Left ventricle myocardium inferior (tissue), 1 donor: ENCODE measurements around the gene RASGRP4. TPM values are rescaled to one million over a fixed set of nuclear protein-coding genes. Genes with fewer than 3 reads are reported as not detected.

Source experiments
- DNase-seq: peaks from one replicate; pipeline ENCODE4 v3.0.0-alpha.2; 2020
- H3K27ac ChIP-seq: fragments of 200-600 bp; replicated peaks from 2 replicates; pipeline ENCODE4 v1.8.0; 2021
- H3K27me3 ChIP-seq: fragments of 200-600 bp; 2 replicates; pipeline ENCODE4 v1.8.0; 2021; ENCODE audit warnings: low read depth
- H3K36me3 ChIP-seq: fragments of 200-600 bp; 2 replicates; pipeline ENCODE4 v1.8.0; 2021
- H3K4me1 ChIP-seq: fragments of 200-600 bp; 2 replicates; pipeline ENCODE4 v1.8.0; 2021
- H3K4me3 ChIP-seq: fragments of 200-600 bp; 2 replicates; pipeline ENCODE4 v1.8.0; 2021; ENCODE audit warnings: mild to moderate bottlenecking, moderate library complexity
- H3K9me3 ChIP-seq: fragments of 200-600 bp; replicated peaks from 2 replicates; pipeline ENCODE4 v1.8.0; 2021
- intact Hi-C: fragments of 100-400 bp; cut with micrococcal nuclease; formaldehyde crosslinking; loops from one replicate; pipeline ENCODE4 v1.11.0; 2022
- total RNA-seq: library from RNA; stranded (reverse); fragmentation: NEBNext Ultra II Directional; extraction: Animal tissue kit (Norgen Biotek cat#: 25700); gene quantifications from one replicate; pipeline ENCODE4 v1.2.1, GENCODE V29; 2021
- TF ChIP-seq, protein P1 (sequence below): fragments of 200-600 bp; IDR thresholded peaks from 2 replicates; pipeline ENCODE4 v1.8.0; 2021; ENCODE audit warnings: antibody characterized with exemption, mild to moderate bottlenecking, borderline replicate concordance
- donor health status: DM: no; HTN: yes; CAD: no; lungs with severe emphysema.

Gene RASGRP4
- total RNA-seq, 1 donor from 2014 or later = 1.5 TPM

GRCh38 chr19:38409631-38410133 lies 16.3 kb downstream of the RASGRP4 start:
- DNase-seq = peak; percentile 52
- TF ChIP-seq, protein P1, sequence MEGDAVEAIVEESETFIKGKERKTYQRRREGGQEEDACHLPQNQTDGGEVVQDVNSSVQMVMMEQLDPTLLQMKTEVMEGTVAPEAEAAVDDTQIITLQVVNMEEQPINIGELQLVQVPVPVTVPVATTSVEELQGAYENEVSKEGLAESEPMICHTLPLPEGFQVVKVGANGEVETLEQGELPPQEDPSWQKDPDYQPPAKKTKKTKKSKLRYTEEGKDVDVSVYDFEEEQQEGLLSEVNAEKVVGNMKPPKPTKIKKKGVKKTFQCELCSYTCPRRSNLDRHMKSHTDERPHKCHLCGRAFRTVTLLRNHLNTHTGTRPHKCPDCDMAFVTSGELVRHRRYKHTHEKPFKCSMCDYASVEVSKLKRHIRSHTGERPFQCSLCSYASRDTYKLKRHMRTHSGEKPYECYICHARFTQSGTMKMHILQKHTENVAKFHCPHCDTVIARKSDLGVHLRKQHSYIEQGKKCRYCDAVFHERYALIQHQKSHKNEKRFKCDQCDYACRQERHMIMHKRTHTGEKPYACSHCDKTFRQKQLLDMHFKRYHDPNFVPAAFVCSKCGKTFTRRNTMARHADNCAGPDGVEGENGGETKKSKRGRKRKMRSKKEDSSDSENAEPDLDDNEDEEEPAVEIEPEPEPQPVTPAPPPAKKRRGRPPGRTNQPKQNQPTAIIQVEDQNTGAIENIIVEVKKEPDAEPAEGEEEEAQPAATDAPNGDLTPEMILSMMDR = no peak
- Histone ChIP-seq H3K9me3 (no peaks in the 10 kb centered on the region), H3K4me1 (no peaks in the 10 kb centered on the region), H3K36me3 (peaks cover 28% of the 10 kb centered on the region), H3K4me3 (no peak overlapping the region), H3K27ac (no peak overlapping the region), H3K27me3 (peaks cover 8% of the 10 kb centered on the region)
- intact Hi-C loops = loop anchor here (10.0 kb wide), 1 partner anchor 225 kb away; no protein-coding TSS in a partner anchor

GRCh38 chr19:38405276-38405675 lies 20.7 kb downstream of the RASGRP4 start:
- Histone ChIP-seq H3K27ac (no peak overlapping the region), H3K4me1 (peaks cover 18% of the 10 kb centered on the region), H3K27me3 (peaks cover 14% of the 10 kb centered on the region), H3K36me3 (peaks cover 29% of the 10 kb centered on the region), H3K9me3 (no peaks in the 10 kb centered on the region), H3K4me3 (no peak overlapping the region)
- DNase-seq = no peak
- TF ChIP-seq, protein P1 = no peak
- intact Hi-C loops = loop anchor here (10.0 kb wide), 1 partner anchor 230 kb away; no protein-coding TSS in a partner anchor

- Histone ChIP-seq H3K9me3 (no peaks in the 10 kb centered on the region), H3K4me1 (peaks cover 18% of the 10 kb centered on the region), H3K4me3 (no peak overlapping the region), H3K36me3 (peaks cover 29% of the 10 kb centered on the region), H3K27ac (no peak overlapping the region), H3K27me3 (peaks cover 18% of the 10 kb centered on the region)
- TF ChIP-seq, protein P1 = no peak
- no peak for DNase-seq
- intact Hi-C loops = loop anchor here (10.0 kb wide), 1 partner anchor 230 kb away; no protein-coding TSS in a partner anchor
These were observed 21.2 kb downstream of the RASGRP4 start for GRCh38 chr19:38404858-38405257.

DNA sequence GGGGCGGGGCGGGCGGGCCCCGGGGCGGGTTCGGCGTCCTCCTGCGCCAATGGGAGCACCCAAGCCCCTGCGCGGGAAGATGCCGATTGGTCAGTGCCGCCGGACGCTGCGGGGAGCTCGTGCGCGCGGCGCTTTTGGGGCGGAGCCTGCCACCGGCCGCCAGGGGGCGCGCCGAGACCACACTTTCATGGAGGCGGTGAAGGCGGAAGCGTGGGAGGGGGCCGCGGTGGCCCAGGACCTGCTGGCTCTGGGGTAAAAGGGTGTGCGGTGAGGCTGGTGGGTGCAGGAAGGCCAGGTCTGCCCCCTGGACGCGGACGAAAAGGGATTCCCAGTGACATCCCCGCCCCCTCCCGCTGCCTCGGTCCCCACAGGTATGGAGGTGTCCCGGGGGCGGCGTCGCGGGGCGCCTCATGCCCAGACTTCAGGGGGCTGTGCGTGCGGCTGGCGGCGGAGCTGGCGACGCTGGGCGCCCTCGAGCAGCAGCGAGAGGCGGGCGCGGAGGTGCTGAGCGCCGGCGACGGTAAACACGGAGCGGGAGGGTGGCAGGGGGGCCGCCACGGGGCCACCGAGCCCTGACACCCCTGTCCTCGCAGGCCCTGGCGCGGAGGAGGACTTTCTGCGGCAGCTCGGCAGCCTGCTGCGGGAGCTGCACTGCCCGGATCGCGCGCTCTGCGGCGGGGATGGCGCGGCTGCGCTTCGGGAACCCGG lies 22.9 kb downstream of the RASGRP4 start, which contains the start of gene FAM98C:
Gene FAM98C (plus strand): TSS at position 127 of the 708 bp plus-strand sequence. CDS start 61 bp downstream, at position 188.
- H3K9me3 ChIP-seq = no peaks in the 10 kb centered on the region
- TF ChIP-seq, protein P1 = peak; percentile 99
- peaks cover 26% of the 10 kb centered on the region for H3K36me3 ChIP-seq
- peaks cover 36% of the 10 kb centered on the region for H3K27me3 ChIP-seq
- peak; percentile 96 for DNase-seq
- H3K4me3 ChIP-seq = peak within 1 kb of the TSS; percentile 96
- H3K27ac ChIP-seq = peak within 1 kb of the TSS; percentile 84
- intact Hi-C loops = loop anchor here (10.0 kb wide), 1 partner anchor 232 kb away; no protein-coding TSS in a partner anchor
- peaks cover 18% of the 10 kb centered on the region for H3K4me1 ChIP-seq

DNA sequence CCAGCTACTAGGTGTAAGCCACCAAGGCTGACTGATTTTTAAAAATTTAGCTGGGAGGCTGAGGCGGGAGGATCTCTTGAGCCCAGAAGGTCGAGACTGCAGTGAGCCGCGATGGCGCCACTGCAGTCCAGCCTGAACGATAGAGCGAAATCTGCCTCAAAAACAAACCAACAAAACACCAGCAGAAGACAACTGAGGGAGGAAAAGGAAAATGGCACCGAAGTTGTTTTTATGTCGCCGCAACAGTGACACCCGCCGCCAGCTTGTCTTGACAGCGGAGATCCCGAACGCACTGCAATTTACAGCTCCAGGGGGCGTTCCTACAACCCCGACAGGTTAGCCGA lies 23.4 kb downstream of the RASGRP4 start:
- H3K27me3 ChIP-seq = peaks cover 41% of the 10 kb centered on the region

More for the DNA sequence above, 23.4 kb downstream of the RASGRP4 start:
- peaks cover 18% of the 10 kb centered on the region for H3K4me1 ChIP-seq
- H3K9me3 ChIP-seq = no peaks in the 10 kb centered on the region
- TF ChIP-seq, protein P1 = no peak
- peaks cover 22% of the 10 kb centered on the region for H3K36me3 ChIP-seq
- H3K27ac ChIP-seq = peak overlapping the region; percentile 84
- intact Hi-C loops = loop anchor here (10.0 kb wide), 1 partner anchor 232 kb away; no protein-coding TSS in a partner anchor
- no peak for DNase-seq
- H3K4me3 ChIP-seq = peak overlapping the region; percentile 96
